H1 (cell line): ENCODE measurements around the gene TBC1D22A. TPM values are rescaled to one million over a fixed set of nuclear protein-coding genes. Genes with fewer than 3 reads are reported as not detected.

Source experiments
- E2F6 ChIP-seq: IDR thresholded peaks from 2 replicates; pipeline ENCODE4 v1.6.1; 2012; ENCODE audit warnings: inconsistent platforms
- polyA plus RNA-seq, 7 experiments: library from polyadenylated mRNA; depleted of rRNA in 3 of 7; stranded (reverse) in 5 of 7; unstranded in 2 of 7; fragments of >200 nt in 5 of 7; fragments of 200-250 nt in 2 of 7; gene quantifications; 1 replicate in 5 of 7; 2 replicates in 1 of 7; 4 replicates in 1 of 7; pipeline versions ENCODE4 v1.2.1 to v1.2.3, GENCODE V29; 2011 to 2013; ENCODE audit warnings: missing spikeins in 2 of 7, mixed read lengths in 2 of 7
- total RNA-seq: library from RNA; stranded (reverse); fragmentation: NEBNext Ultra II Directional; extraction: Animal tissue kit (Norgen Biotek cat#: 25700); gene quantifications from 2 replicates; pipeline ENCODE4 v1.2.1, GENCODE V29; 2021

TBC1D22A gene
- total and polyA plus RNA-seq, 2 of the 8 experiments (the other 6 are each of a cell fraction or from before 2014, with no cell fraction given) = 11.9 to 18.4 TPM

GRCh38 chr22:47042861-47043496 lies 280.5 kb downstream of the TBC1D22A start (continued):
- TF ChIP-seq E2F6 = no peak
